ENCODE measurements around the gene VARS2.

The VARS2 gene

GRCh38 chr6:30881392-30882203 lies 32.4 kb upstream of the VARS2 start:
- peaks cover 0 to 34% (median 18%) of the 10 kb centered on the region in 5 experiments for H3K27me3 ChIP-seq (replicated peaks in 2 of 5; ENCODE audit: control insufficient read depth in 4 of 5, insufficient read depth in 5 of 5, low read length in 4 of 5)
- DNase-seq = no peak
- WGBS (ENCODE audit: insufficient coverage) = 96% methylated on average over 10 of the region's 14 CpGs
- no peaks in the 10 kb centered on the region for H3K9me3 ChIP-seq (ENCODE audit: control extremely low read depth in 1 of 5, control insufficient read depth in 4 of 5, insufficient read depth in 2 of 5, low read depth in 1 of 5, low read length in 4 of 5)
- H3K27ac ChIP-seq (ENCODE audit: insufficient read depth in 1 of 2, low read depth in 1 of 2, low read length in 2 of 2, poor library complexity in 1 of 2, severe bottlenecking in 2 of 2) = no peak overlapping the region
- no peak overlapping the region for H3K4me3 ChIP-seq (ENCODE audit: control insufficient read depth in 1 of 7, extremely low read depth in 1 of 7, insufficient read depth in 4 of 7, low read depth in 2 of 7, low read length in 6 of 7)
- ChIA-PET POLR2A (interaction anchor here (0.6 kb wide), 1 partner anchor 71 kb away, joined by 3 read pairs; no protein-coding TSS in a partner anchor), CTCF (interaction anchor here (1.0 to 10.1 kb wide), 6 partner anchors 16 to 205 kb away, joined by 3 to 95 read pairs (median 7); no protein-coding TSS in a partner anchor)
- H3K4me1 ChIP-seq (ENCODE audit: control extremely low read depth in 1 of 4, control insufficient read depth in 4 of 4, insufficient read depth in 4 of 4, low read length in 3 of 4) = peaks cover 0 to 20% (median 17%) of the 10 kb centered on the region in 4 experiments
- H3K36me3 ChIP-seq (ENCODE audit: control insufficient read depth in 4 of 4, insufficient read depth in 4 of 4, low read length in 3 of 4) = no peaks in the 10 kb centered on the region

GRCh38 chr6:30882204-30882758 lies 31.8 kb upstream of the VARS2 start:
- DNase-seq = no peak
- no peak overlapping the region for H3K4me3 ChIP-seq (ENCODE audit: control insufficient read depth in 1 of 7, extremely low read depth in 1 of 7, insufficient read depth in 4 of 7, low read depth in 2 of 7, low read length in 6 of 7)
- peaks cover 0 to 35% (median 18%) of the 10 kb centered on the region in 5 experiments for H3K27me3 ChIP-seq (replicated peaks in 2 of 5; ENCODE audit: control insufficient read depth in 4 of 5, insufficient read depth in 5 of 5, low read length in 4 of 5)
- WGBS (ENCODE audit: insufficient coverage) = 98% methylated on average over 5 of the region's 8 CpGs
- CTCF ChIA-PET = interaction anchor here (1.0 to 10.1 kb wide), 5 partner anchors 16 to 205 kb away, joined by 3 to 95 read pairs (median 10); no protein-coding TSS in a partner anchor
- H3K4me1 ChIP-seq (ENCODE audit: control extremely low read depth in 1 of 4, control insufficient read depth in 4 of 4, insufficient read depth in 4 of 4, low read length in 3 of 4) = peaks cover 0 to 18% (median 16%) of the 10 kb centered on the region in 4 experiments
- no peaks in the 10 kb centered on the region for H3K36me3 ChIP-seq (ENCODE audit: control insufficient read depth in 4 of 4, insufficient read depth in 4 of 4, low read length in 3 of 4)
- H3K9me3 ChIP-seq (ENCODE audit: control extremely low read depth in 1 of 5, control insufficient read depth in 4 of 5, insufficient read depth in 2 of 5, low read depth in 1 of 5, low read length in 4 of 5) = no peaks in the 10 kb centered on the region
- POLR2A ChIA-PET = interaction anchor here (0.6 to 0.8 kb wide), 3 partner anchors 9 to 70 kb away, joined by 3 to 4 read pairs (median 3); no protein-coding TSS in a partner anchor
- no peak overlapping the region for H3K27ac ChIP-seq (ENCODE audit: insufficient read depth in 1 of 2, low read depth in 1 of 2, low read length in 2 of 2, poor library complexity in 1 of 2, severe bottlenecking in 2 of 2)

GRCh38 chr6:30882759-30883684 lies 31.0 kb upstream of the VARS2 start:
- H3K9me3 ChIP-seq (ENCODE audit: control extremely low read depth in 1 of 5, control insufficient read depth in 4 of 5, insufficient read depth in 2 of 5, low read depth in 1 of 5, low read length in 4 of 5) = no peaks in the 10 kb centered on the region

DNA sequence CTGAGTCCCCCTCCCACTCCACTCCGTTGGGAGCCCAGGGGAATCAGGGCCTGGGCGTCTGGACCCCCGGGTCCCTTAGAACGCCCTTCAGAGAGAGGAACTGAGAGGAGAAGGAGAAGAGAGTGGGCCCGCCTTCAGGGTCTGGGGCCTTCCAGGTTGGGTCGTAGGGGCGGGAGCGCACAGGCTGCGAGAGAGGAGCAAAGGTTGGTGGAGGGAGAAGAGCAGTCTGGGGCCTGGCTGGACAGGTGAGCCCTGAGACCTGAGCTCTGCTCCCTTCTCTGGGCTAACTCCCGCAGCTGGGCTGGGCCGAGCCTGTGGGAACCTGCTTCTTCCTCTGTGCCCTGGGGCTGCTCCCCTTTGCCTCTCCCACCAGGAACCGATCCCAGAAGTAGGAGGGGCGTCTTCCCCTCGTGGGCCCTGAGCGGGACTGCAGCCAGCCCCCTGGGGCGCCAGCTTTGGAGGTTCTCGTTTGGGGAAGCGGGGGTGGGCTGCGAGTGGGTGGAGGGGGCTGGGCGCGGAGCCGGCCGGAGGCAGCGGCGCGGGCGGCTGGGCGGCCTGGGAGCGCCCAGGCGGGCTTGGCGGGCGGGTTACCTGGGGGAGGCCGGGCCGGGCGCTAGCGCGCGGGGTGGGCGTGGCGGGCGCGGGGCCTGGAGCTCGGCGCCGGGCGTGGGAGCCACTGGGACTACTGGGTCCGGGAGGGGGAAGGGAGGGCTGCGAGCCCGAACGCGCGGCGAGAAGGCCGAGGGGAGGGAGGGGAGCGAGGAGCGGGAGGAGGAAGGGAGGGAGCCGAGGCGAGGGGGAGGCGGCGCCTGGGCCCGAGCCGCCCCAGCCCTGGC lies 30.1 kb upstream of the VARS2 start, which contains the start of gene DDR1:
Gene DDR1 (plus strand): TSS at position 835 of the 836 bp plus-strand sequence. CDS start 4,211 bp downstream, outside the sequence.
- ChIA-PET POLR2A (no interaction called here), CTCF (interaction anchor here (0.8 to 10.1 kb wide), 6 partner anchors 12 to 203 kb away, joined by 3 to 95 read pairs (median 9); partner anchors contain the start of gene VARS2)
- 20% methylated on average over 32 of the region's 62 CpGs for WGBS (ENCODE audit: insufficient coverage)
- peak in 2 of 3 donors; percentile 28 to 33 for DNase-seq
- Histone ChIP-seq H3K27ac (ENCODE audit: insufficient read depth in 1 of 2, low read depth in 1 of 2, low read length in 2 of 2, poor library complexity in 1 of 2, severe bottlenecking in 2 of 2) (peak within 1 kb of the TSS in 1 of 2 experiments; percentile 68), H3K27me3 (replicated peaks in 2 of 5; ENCODE audit: control insufficient read depth in 4 of 5, insufficient read depth in 5 of 5, low read length in 4 of 5) (peaks cover 0 to 35% (median 18%) of the 10 kb centered on the region in 5 experiments), H3K36me3 (ENCODE audit: control insufficient read depth in 4 of 4, insufficient read depth in 4 of 4, low read length in 3 of 4) (no peaks in the 10 kb centered on the region), H3K4me1 (ENCODE audit: control extremely low read depth in 1 of 4, control insufficient read depth in 4 of 4, insufficient read depth in 4 of 4, low read length in 3 of 4) (peaks cover 0 to 14% (median 10%) of the 10 kb centered on the region in 4 experiments), H3K4me3 (ENCODE audit: control insufficient read depth in 1 of 7, extremely low read depth in 1 of 7, insufficient read depth in 4 of 7, low read depth in 2 of 7, low read length in 6 of 7) (peak within 1 kb of the TSS; percentile 17 to 72 (median 43)), H3K9me3 (ENCODE audit: control extremely low read depth in 1 of 5, control insufficient read depth in 4 of 5, insufficient read depth in 2 of 5, low read depth in 1 of 5, low read length in 4 of 5) (no peaks in the 10 kb centered on the region)

More at GRCh38 chr6:30882759-30883684, 31.0 kb upstream of the VARS2 start:
- Histone ChIP-seq H3K27ac (ENCODE audit: insufficient read depth in 1 of 2, low read depth in 1 of 2, low read length in 2 of 2, poor library complexity in 1 of 2, severe bottlenecking in 2 of 2) (peak overlapping the region in 1 of 2 experiments; percentile 43), H3K4me1 (ENCODE audit: control extremely low read depth in 1 of 4, control insufficient read depth in 4 of 4, insufficient read depth in 4 of 4, low read length in 3 of 4) (peaks cover 0 to 14% (median 10%) of the 10 kb centered on the region in 4 experiments), H3K4me3 (ENCODE audit: control insufficient read depth in 1 of 7, extremely low read depth in 1 of 7, insufficient read depth in 4 of 7, low read depth in 2 of 7, low read length in 6 of 7) (no peak overlapping the region), H3K36me3 (ENCODE audit: control insufficient read depth in 4 of 4, insufficient read depth in 4 of 4, low read length in 3 of 4) (no peaks in the 10 kb centered on the region), H3K27me3 (replicated peaks in 2 of 5; ENCODE audit: control insufficient read depth in 4 of 5, insufficient read depth in 5 of 5, low read length in 4 of 5) (peaks cover 0 to 35% (median 18%) of the 10 kb centered on the region in 5 experiments)
- POLR2A ChIA-PET = interaction anchor here (0.6 to 0.8 kb wide), 3 partner anchors 8 to 70 kb away, joined by 3 to 4 read pairs (median 3); no protein-coding TSS in a partner anchor
- WGBS (ENCODE audit: insufficient coverage) = 87% methylated on average over 10 of the region's 15 CpGs
- CTCF ChIA-PET = interaction anchor here (1.0 to 10.1 kb wide), 5 partner anchors 17 to 204 kb away, joined by 3 to 95 read pairs (median 10); no protein-coding TSS in a partner anchor
- DNase-seq = no peak

DNA sequence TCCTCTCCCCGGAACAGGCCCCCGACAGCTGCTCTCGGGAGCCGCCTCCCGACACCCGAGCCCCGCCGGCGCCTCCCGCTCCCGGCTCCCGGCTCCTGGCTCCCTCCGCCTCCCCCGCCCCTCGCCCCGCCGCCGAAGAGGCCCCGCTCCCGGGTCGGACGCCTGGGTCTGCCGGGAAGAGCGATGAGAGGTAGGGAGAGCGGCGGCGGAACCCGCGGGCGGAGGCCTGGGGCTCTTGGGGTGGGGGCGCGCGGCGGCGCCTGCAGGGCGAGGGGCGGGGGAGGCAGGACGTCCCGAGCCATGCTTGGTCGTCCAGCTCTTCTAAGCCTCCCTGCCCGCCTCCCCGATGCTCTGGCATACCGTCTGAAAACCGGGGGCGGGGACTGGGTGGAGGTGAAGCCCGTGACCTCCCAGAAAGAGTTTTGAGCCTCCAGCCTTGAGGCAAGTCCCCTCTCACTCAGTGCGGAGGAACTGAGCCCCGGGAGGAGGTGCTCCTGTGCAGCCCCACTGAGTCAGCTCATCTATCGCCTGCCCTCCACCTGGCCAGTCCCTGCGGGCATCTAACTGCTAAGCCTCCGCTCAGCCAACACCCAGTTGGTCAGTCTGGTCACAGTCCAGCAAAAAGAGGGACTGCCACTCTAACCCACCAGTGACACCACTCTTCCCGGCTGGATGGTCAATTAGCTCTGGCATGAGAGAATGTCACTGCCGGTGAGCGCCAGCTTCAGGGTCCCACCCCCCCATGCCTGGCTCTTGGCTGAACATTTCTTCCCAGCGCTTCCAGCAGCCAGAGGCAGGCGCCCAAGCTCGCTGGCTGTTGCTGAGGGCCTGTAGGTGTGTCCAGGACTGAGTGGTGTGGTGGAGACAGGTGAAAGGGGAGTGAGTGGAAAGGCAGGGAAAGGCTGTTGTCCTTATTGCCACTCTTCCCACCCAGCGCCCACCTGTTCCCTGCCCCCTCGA lies 29.2 kb upstream of the VARS2 start:
- 14% methylated on average over 34 of the region's 59 CpGs for WGBS (ENCODE audit: insufficient coverage)
- H3K4me3 ChIP-seq (ENCODE audit: control insufficient read depth in 1 of 7, extremely low read depth in 1 of 7, insufficient read depth in 4 of 7, low read depth in 2 of 7, low read length in 6 of 7) = peak overlapping the region; percentile 17 to 72 (median 43)
- no peaks in the 10 kb centered on the region for H3K36me3 ChIP-seq (ENCODE audit: control insufficient read depth in 4 of 4, insufficient read depth in 4 of 4, low read length in 3 of 4)
- ChIA-PET CTCF (interaction anchor here (0.8 to 10.1 kb wide), 6 partner anchors 11 to 62 kb away, joined by 3 to 95 read pairs (median 6); partner anchors contain the start of gene VARS2), POLR2A (no interaction called here)
- peaks cover 0 to 35% (median 18%) of the 10 kb centered on the region in 5 experiments for H3K27me3 ChIP-seq (replicated peaks in 2 of 5; ENCODE audit: control insufficient read depth in 4 of 5, insufficient read depth in 5 of 5, low read length in 4 of 5)
- H3K9me3 ChIP-seq (ENCODE audit: control extremely low read depth in 1 of 5, control insufficient read depth in 4 of 5, insufficient read depth in 2 of 5, low read depth in 1 of 5, low read length in 4 of 5) = no peaks in the 10 kb centered on the region
- peak in 2 of 3 donors; percentile 40 to 43 for DNase-seq
- H3K4me1 ChIP-seq (ENCODE audit: control extremely low read depth in 1 of 4, control insufficient read depth in 4 of 4, insufficient read depth in 4 of 4, low read length in 3 of 4) = peaks cover 0 to 14% (median 10%) of the 10 kb centered on the region in 4 experiments
- H3K27ac ChIP-seq (ENCODE audit: insufficient read depth in 1 of 2, low read depth in 1 of 2, low read length in 2 of 2, poor library complexity in 1 of 2, severe bottlenecking in 2 of 2) = peak overlapping the region in 1 of 2 experiments; percentile 68

Data from common myeloid progenitor, CD34-positive (primary cell).